ENCODE measurements around the gene PHF13. TPM values are rescaled to one million over a fixed set of nuclear protein-coding genes. Genes with fewer than 3 reads are reported as not detected.
"Not testable (repeated sequence)": the region's sequence is repeated elsewhere in the genome, so short reads cannot be mapped to it uniquely, and the experiment has no call there.

The PHF13 gene
- total RNA-seq, 2 experiments from 2014 or later, result 15.4 to 17.2 TPM

- H3K9me3 Mint-ChIP-seq, H3K27me3 Mint-ChIP-seq, DNase-seq: not testable (repeated sequence)
- Mint-ChIP-seq H3K4me1 (peaks cover 47% of the 10 kb centered on the region), H3K4me3 (peak overlapping the region; percentile 86), H3K27ac (peak overlapping the region; percentile 88), H3K36me3 (ENCODE audit: low read depth) (peaks cover 53% of the 10 kb centered on the region)
- CTCF ChIA-PET, result interaction anchor here (0.5 to 2.9 kb wide), 12 partner anchors 10 to 395 kb away, joined by 3 to 22 read pairs (median 4); partner anchors contain the start of genes NOL9, PLEKHG5, TAS1R1 and THAP3
- POLR2A ChIA-PET, result interaction anchor here (0.9 to 7.8 kb wide), 15 partner anchors 11 to 140 kb away, joined by 3 to 94 read pairs (median 5); partner anchors contain the start of genes DNAJC11, NOL9, PHF13 and PLEKHG5
Observed at GRCh38 chr1:6599991-6600390, 13.5 kb upstream of the PHF13 start.

DNA sequence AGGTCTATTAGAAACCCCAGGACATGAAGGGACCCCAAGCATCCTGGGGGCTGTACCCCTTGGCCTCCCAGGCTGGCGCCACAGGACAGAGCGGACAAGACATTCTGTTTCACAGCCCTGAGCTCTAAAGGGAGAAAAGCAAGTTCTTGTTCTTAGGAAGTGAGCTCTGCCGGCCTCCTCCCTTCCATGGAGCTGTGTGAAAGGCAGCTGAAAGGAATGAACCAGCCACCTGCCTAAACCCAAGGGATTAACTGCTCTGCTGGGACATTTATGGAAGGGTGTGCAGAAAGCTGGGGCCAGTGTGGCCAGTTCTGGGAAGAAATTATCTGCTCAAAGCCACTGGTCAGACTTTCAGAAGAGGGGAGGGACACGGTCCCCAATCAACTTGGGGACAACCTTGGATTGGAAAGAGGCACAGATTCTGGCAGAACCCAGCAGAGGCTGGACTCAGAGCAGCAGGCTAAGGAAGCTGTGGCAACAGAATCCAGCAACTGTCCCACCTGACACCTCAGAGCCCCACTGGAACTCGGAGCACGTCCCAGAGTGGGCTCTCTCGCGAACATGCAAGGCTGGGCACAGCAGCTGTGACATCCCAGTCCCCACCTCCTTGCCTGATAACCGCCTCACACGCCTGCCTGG, 13.0 kb upstream of the PHF13 start:
- Mint-ChIP-seq H3K4me1 (peaks cover 49% of the 10 kb centered on the region), H3K4me3 (peak overlapping the region; percentile 86), H3K36me3 (ENCODE audit: low read depth) (peaks cover 48% of the 10 kb centered on the region), H3K27ac (peak overlapping the region; percentile 88), H3K27me3 (no peaks in the 10 kb centered on the region), H3K9me3 (no peaks in the 10 kb centered on the region)
- CTCF ChIA-PET, result interaction anchor here (0.8 to 2.9 kb wide), 11 partner anchors 11 to 395 kb away, joined by 3 to 22 read pairs (median 5); partner anchors contain the start of genes NOL9, PLEKHG5, TAS1R1 and THAP3
- DNase-seq, result no peak
- POLR2A ChIA-PET, result interaction anchor here (0.9 to 7.8 kb wide), 15 partner anchors 11 to 141 kb away, joined by 3 to 94 read pairs (median 5); partner anchors contain the start of genes DNAJC11, NOL9, PHF13 and PLEKHG5

DNA sequence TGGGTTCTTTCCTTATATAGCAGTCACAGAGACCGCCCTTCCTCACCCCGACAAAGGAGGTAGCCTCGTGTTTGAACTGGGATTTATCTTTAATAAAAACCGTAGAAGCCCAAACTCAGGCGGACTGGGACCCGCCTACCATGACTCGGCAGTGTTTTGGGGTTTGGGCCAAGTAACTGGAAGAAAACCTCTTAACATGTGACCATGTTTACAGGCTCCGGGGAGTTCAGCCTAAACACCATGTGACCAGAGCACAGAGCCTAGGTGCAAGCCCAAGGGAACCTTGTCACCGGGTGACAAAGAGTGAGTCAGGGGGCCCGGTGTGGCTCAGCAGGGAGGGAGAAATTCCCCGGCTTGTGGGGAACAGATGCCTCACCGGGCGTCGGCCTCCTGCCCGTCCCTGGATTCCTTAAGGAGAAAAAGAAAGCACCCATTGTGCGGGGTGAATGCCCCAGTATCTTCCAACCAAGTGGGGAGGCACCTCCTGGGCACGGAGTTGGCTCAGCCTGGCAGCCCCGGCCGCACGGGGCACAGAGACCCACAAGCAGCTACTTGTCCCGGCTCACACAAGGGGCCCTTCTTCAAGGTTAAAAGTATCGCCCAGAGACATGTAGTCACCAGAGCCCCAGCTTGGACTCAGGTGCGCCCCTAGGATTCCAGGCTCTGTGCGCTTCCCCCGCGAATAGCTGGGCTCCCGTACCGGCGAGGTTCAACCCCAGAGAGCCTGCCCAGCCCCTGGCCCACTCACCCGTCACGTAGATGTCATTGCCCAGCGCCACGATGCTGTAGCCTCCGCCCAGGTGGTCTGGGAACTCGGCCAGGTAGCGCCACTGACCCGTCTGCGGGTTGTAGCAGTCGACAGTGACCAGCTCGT, 12.2 kb upstream of the PHF13 start:
- no peaks in the 10 kb centered on the region for H3K27me3 Mint-ChIP-seq
- DNase-seq, result peak; percentile 85
- peak overlapping the region; percentile 86 for H3K4me3 Mint-ChIP-seq
- CTCF ChIA-PET, result interaction anchor here (0.9 to 2.9 kb wide), 12 partner anchors 10 to 396 kb away, joined by 3 to 22 read pairs (median 6); partner anchors contain the start of genes NOL9, PLEKHG5, TAS1R1 and THAP3
- POLR2A ChIA-PET, result interaction anchor here (0.9 to 7.8 kb wide), 19 partner anchors 11 to 208 kb away, joined by 3 to 94 read pairs (median 7); partner anchors contain the start of genes ACOT7, CAMTA1, DNAJC11 and NOL9
- H3K27ac Mint-ChIP-seq, result peak overlapping the region; percentile 88
- no peaks in the 10 kb centered on the region for H3K9me3 Mint-ChIP-seq
- peaks cover 42% of the 10 kb centered on the region for H3K4me1 Mint-ChIP-seq
- H3K36me3 Mint-ChIP-seq (ENCODE audit: low read depth), result peaks cover 40% of the 10 kb centered on the region

- CTCF ChIA-PET, result interaction anchor here (0.7 to 2.9 kb wide), 11 partner anchors 10 to 112 kb away, joined by 3 to 22 read pairs (median 5); partner anchors contain the start of genes NOL9, PLEKHG5, TAS1R1 and ZBTB48
- no peaks in the 10 kb centered on the region for H3K27me3 Mint-ChIP-seq
- no peaks in the 10 kb centered on the region for H3K9me3 Mint-ChIP-seq
- peaks cover 37% of the 10 kb centered on the region for H3K36me3 Mint-ChIP-seq (ENCODE audit: low read depth)
- POLR2A ChIA-PET, result interaction anchor here (0.9 to 7.8 kb wide), 15 partner anchors 10 to 209 kb away, joined by 3 to 94 read pairs (median 13); partner anchors contain the start of genes ACOT7, CAMTA1, NOL9 and PHF13
- H3K27ac Mint-ChIP-seq, result peak overlapping the region; percentile 98
- DNase-seq, result no peak
- peak overlapping the region; percentile 86 for H3K4me3 Mint-ChIP-seq
- H3K4me1 Mint-ChIP-seq, result peaks cover 39% of the 10 kb centered on the region
Observed at GRCh38 chr1:6601923-6602668, 11.4 kb upstream of the PHF13 start.

- H3K36me3 Mint-ChIP-seq (ENCODE audit: low read depth), result peaks cover 30% of the 10 kb centered on the region
- CTCF ChIA-PET, result interaction anchor here (0.7 to 2.0 kb wide), 7 partner anchors 9 to 50 kb away, joined by 3 to 8 read pairs (median 5); no protein-coding TSS in a partner anchor
- no peaks in the 10 kb centered on the region for H3K9me3 Mint-ChIP-seq
- POLR2A ChIA-PET, result interaction anchor here (0.5 to 7.8 kb wide), 16 partner anchors 9 to 245 kb away, joined by 3 to 94 read pairs (median 10); partner anchors contain the start of genes ACOT7, CAMTA1, NOL9 and PHF13
- H3K4me3 Mint-ChIP-seq, result peak within 1 kb of the TSS; percentile 86
- H3K27ac Mint-ChIP-seq, result peak within 1 kb of the TSS; percentile 98
- peaks cover 33% of the 10 kb centered on the region for H3K4me1 Mint-ChIP-seq
- H3K27me3 Mint-ChIP-seq, result no peaks in the 10 kb centered on the region
- DNase-seq, result peak; percentile 88
Observed at GRCh38 chr1:6602669-6603237, 10.8 kb upstream of the PHF13 start, which contains the start of gene KLHL21. TSS of gene KLHL21 (minus strand) at chr1:6602869. CDS start at chr1:6602817, 52 bp downstream.

- peak; percentile 63 for DNase-seq
- H3K4me3 Mint-ChIP-seq, result peak overlapping the region; percentile 81
- H3K27me3 Mint-ChIP-seq, result no peaks in the 10 kb centered on the region
- H3K4me1 Mint-ChIP-seq, result peaks cover 31% of the 10 kb centered on the region
- peak overlapping the region; percentile 98 for H3K27ac Mint-ChIP-seq
- CTCF ChIA-PET, result interaction anchor here (1.1 to 2.1 kb wide), 4 partner anchors 9 to 49 kb away, joined by 5 to 8 read pairs (median 7); partner anchors contain the start of genes NOL9 and TAS1R1
- peaks cover 25% of the 10 kb centered on the region for H3K36me3 Mint-ChIP-seq (ENCODE audit: low read depth)
- POLR2A ChIA-PET, result interaction anchor here (0.6 to 7.8 kb wide), 14 partner anchors 9 to 246 kb away, joined by 3 to 94 read pairs (median 14); partner anchors contain the start of genes ACOT7, CAMTA1, NOL9 and PHF13
- H3K9me3 Mint-ChIP-seq, result no peaks in the 10 kb centered on the region
Observed at GRCh38 chr1:6603238-6603914, 10.2 kb upstream of the PHF13 start.

GRCh38 chr1:6603915-6604558, 9.5 kb upstream of the PHF13 start:
- H3K9me3 Mint-ChIP-seq, result no peaks in the 10 kb centered on the region
- no peaks in the 10 kb centered on the region for H3K27me3 Mint-ChIP-seq
- peak overlapping the region; percentile 98 for H3K27ac Mint-ChIP-seq
- peak; percentile 41 for DNase-seq
- peaks cover 25% of the 10 kb centered on the region for H3K4me1 Mint-ChIP-seq
- H3K4me3 Mint-ChIP-seq, result peak overlapping the region; percentile 81
- ChIA-PET CTCF (interaction anchor here (1.0 to 2.1 kb wide), 4 partner anchors 8 to 50 kb away, joined by 5 to 8 read pairs (median 6); partner anchors contain the start of genes NOL9 and TAS1R1), POLR2A (interaction anchor here (0.8 to 7.8 kb wide), 14 partner anchors 8 to 211 kb away, joined by 3 to 94 read pairs (median 14); partner anchors contain the start of genes ACOT7, CAMTA1, NOL9 and PHF13)
- H3K36me3 Mint-ChIP-seq (ENCODE audit: low read depth), result peaks cover 18% of the 10 kb centered on the region

- ChIA-PET POLR2A (interaction anchor here (1.1 to 4.3 kb wide), 3 partner anchors 10 to 13 kb away, joined by 3 to 58 read pairs (median 7); partner anchors contain the start of genes KLHL21 and THAP3), CTCF (interaction anchor here (1.4 to 2.1 kb wide), 3 partner anchors 9 to 11 kb away, joined by 6 to 8 read pairs (median 7); partner anchors contain the start of genes KLHL21 and THAP3)
- no peaks in the 10 kb centered on the region for H3K9me3 Mint-ChIP-seq
- H3K4me3 Mint-ChIP-seq, result peak overlapping the region; percentile 84
- H3K4me1 Mint-ChIP-seq, result peaks cover 27% of the 10 kb centered on the region
- no peak for DNase-seq
- peak overlapping the region; percentile 74 for H3K27ac Mint-ChIP-seq
- peaks cover 10% of the 10 kb centered on the region for H3K36me3 Mint-ChIP-seq (ENCODE audit: low read depth)
- no peaks in the 10 kb centered on the region for H3K27me3 Mint-ChIP-seq
Observed at GRCh38 chr1:6612641-6613360, 730 bp upstream of the PHF13 start.

GRCh38 chr1:6614019-6614928, 743 bp downstream of the PHF13 start:
- H3K4me3 Mint-ChIP-seq, result peak overlapping the region; percentile 83
- DNase-seq, result peak; percentile 58
- H3K27me3 Mint-ChIP-seq, result no peaks in the 10 kb centered on the region
- CTCF ChIA-PET, result interaction anchor here (0.8 kb wide), 1 partner anchor 14 kb away, joined by 3 read pairs; no protein-coding TSS in a partner anchor
- H3K27ac Mint-ChIP-seq, result peak overlapping the region; percentile 10
- H3K36me3 Mint-ChIP-seq (ENCODE audit: low read depth), result peaks cover 18% of the 10 kb centered on the region
- peaks cover 27% of the 10 kb centered on the region for H3K4me1 Mint-ChIP-seq
- POLR2A ChIA-PET, result interaction anchor here (0.8 to 4.3 kb wide), 5 partner anchors 10 to 60 kb away, joined by 3 to 58 read pairs (median 3); partner anchors contain the start of genes KLHL21, NOL9, TAS1R1 and THAP3
- no peaks in the 10 kb centered on the region for H3K9me3 Mint-ChIP-seq
